NCI-H1092 (cell line): Measurements from ENCODE around the gene TTLL13.
"Not testable (repeated sequence)": the region's sequence is repeated elsewhere in the genome, so short reads cannot be mapped to it uniquely, and the experiment has no call there.

ENCODE experiments used
- DNase-seq: peaks from one replicate; lab custom pipeline; 2025; lab: John Stamatoyannopoulos, UW

Gene TTLL13

DNA sequence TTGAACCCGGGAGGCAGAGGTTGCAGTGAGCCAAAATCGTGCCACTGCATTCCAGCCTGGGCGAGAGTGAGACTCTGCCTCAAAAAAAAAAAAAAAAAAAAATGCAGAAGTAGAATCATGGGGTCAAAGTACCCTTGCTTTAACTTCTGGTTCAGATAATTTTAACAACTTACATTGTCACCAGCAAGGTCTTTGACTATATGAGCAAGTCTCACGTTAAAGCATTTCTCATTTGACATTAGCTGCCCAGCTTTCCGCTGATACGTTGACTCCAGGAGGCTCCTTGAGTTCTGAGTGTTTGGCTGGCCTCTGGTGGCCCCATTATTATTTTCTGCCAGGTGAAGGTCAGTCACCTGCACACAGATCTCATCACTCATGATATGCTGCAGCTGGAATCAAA lies 32.3 kb downstream of the TTLL13 start:
- DNase-seq = not testable (repeated sequence)

DNA sequence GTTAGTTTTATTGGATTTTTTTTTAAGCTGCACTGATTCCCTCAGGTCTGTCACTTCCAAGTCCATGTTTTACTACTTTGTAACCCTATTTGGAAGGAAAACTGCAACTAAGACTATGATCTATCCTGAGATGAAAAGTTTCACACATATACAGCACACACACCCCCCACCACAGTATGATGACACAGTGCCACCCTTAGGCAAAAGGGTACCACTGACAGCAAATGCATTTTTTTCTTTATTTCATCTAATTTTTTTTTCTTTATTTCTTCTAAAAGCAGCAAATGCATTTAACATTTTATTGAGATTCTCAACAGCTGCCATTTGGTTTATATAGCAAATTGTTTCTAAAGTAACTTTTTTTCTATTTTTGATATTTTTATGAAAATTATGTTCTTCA lies 37.3 kb downstream of the TTLL13 start:
- DNase-seq = no peak

- no peak for DNase-seq
Measured at GRCh38 chr15:90287101-90287500, 37.7 kb downstream of the TTLL13 start.

- no peak for DNase-seq
Measured at GRCh38 chr15:90287946-90288345, 38.6 kb downstream of the TTLL13 start.

GRCh38 chr15:90291679-90292356 lies 42.5 kb downstream of the TTLL13 start:
- DNase-seq = no peak

DNA sequence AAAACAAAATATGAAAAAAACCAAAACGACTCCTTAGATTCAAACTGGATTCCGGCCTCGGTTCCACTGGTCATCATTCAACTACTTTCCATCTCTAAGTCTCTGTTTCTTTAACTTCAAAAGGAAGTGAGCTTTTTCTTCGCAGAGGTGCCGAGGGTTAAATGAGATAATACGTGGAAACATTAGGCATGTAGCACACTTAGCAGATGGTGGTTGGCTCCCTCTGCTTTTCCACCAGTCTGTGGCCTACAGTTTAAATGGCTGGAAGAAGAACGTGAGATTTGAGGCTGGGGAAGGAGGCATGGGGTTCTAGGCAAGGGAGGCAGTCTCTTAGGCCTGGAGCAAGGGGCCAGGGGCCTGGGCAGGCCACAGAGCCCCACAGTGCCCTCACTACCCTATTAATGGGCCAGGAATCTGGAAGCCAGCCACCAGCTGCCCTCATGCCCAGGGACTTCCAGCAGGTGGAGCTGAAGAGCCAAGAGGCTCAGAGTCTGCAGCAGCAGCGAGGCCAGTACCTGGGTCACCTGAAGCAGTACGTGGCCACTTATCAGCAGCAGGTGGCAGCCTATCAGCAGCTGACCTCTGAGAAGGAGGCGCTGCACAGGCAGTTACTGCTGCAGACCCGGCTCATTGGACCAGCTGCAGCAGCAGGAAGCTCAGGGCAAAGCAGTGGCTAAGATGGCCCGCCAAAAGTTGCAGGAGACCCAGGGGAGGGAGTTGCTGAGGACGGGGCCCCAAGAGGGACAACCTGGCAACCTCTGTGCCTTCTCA lies 43.9 kb downstream of the TTLL13 start:
- peak; percentile 49 for DNase-seq

DNA sequence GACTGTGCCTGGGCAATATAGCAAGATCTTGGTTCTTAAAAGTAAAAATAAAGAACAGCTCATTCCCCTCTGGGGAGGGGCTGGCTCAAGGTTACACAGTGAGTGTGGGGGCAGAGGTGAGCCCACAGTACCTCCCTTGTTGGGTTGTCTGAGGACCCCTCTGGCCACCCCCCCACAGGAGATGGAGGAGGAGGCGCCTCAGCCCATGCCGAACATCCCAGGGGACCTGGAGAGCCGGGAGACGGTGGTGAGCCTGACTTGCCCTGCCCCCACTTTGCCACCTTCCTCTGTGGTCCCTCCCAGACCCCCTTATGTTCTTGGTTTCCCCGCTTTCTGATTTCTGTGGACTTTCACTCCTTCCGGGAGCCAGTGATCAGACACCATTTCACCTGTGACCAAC lies 44.8 kb downstream of the TTLL13 start:
- DNase-seq = no peak

DNA sequence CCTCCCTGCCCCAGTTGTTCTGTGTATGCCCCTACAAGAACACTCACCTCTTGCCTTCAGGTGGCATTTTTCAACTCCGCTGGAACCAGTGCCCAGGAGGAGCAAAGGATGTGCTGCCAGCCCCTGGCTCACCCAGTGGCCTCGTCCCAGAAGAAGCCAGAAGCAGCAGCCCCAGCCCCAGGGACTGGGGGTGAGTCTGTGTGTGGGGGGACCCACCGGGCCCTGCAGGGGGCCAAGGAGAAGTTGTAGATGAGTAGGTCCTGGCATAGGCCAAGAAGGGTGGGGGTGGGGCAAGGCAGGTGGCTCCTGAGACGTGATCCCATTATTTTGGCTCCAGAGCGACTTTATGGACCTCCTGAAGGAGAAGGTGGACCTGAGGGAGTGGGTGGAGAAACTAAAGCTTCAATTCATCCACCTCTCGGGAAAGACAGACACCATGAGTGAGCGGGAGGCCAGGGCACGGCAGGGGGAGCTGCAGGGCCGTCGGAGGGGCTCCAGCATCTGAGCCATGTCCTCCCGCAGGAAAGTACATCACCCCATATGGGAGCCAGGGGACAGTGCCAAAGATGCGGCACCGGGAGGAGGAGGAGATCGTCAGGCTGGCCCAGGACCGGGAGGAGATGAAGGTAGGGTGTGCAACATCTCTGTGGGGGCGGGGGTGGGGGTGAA lies 45.4 kb downstream of the TTLL13 start:
- peak; percentile 24 for DNase-seq

DNA sequence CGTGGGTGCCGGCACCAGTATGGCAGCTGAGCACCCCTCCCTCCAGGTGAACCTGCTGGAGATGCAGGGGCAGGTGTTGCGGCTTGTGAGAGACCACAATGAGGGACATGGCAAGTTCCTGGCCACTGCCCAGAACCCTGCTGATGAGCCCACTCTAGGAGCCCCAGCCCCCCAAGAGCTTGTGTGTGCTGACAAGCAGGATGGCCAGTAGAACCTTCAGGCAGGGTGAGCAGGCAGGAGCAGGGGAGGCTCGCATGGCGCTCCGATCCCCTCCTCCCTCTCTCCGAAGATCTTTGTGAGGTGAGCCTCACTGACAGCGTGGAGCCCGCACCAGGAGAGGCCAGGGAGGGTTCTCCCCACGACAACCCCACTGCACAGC lies 45.9 kb downstream of the TTLL13 start:
- peak; percentile 24 for DNase-seq

- DNase-seq = not testable (repeated sequence)
Measured at GRCh38 chr15:90296316-90296884, 47.0 kb downstream of the TTLL13 start.

GRCh38 chr15:90297021-90297420 lies 47.7 kb downstream of the TTLL13 start:
- no peak for DNase-seq

DNA sequence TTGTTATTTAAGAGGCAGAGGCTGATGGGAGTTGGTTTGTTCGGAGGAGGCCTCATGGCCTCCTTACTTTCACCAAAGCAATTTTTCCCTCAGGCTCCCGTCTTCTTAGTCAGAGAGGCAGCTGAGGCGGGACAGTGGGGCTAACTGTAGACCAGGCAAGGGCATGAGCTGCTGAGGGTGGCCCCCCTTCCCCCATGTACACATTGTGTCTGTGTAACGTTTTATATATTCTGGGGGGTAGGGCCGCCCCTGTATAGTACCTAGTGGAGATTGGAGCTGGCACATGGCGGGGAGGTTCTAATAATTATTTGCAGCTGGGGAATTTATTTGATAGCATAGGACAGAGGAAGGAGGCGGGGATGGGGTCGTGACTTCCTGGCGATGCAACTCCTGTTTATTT lies 51.2 kb downstream of the TTLL13 start:
- no peak for DNase-seq

GRCh38 chr15:90300988-90301706 lies 51.8 kb downstream of the TTLL13 start:
- no peak for DNase-seq

DNA sequence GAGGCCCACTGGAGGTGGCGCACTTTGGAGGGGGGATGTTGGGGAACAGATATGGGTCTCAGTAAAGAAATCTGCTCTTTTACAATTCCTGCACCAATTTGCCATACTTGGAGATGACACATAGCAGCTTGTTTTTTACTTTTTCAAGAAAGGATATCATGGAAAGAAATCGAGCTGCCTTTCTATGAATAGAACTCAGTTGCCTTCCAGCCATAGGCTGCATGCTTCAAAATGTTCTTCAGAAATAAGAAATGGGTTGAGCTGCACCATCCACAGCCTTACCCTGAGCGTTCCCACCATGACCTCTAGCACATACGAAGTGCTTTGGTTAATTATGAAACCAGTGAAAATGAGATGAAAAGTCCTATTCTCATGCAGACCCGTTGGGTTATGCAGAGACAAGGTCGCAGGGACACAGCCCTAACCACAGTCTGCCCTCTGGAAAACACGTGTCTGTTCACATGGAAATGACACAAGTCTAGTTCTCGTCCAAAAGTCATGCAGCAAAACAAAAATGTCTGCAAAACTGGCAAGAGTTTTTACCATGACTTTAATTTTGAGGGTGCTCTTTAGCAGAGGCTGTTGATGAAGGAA lies 52.4 kb downstream of the TTLL13 start:
- DNase-seq = no peak

- not testable (repeated sequence) for DNase-seq
Measured at GRCh38 chr15:90305355-90305754, 56.0 kb downstream of the TTLL13 start.

DNA sequence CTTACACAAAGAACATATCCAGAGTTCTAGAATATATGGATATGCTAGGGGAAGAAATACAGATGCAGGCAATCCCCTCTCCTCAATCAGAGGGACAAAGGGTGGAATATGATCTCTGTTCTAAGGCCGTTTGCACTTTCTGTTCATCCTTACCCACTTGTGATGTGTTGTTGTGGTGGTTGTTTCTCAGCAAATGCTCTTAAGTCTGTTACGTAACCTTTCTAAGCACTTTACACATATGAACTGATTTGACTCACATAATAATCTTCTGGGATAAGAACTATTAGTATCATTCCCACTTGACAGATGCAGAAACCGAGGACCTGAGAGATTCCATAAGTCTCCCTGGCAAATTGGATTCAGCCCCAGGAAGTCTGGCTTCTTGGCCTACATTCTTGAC lies 56.6 kb downstream of the TTLL13 start:
- DNase-seq = no peak

- no peak for DNase-seq
Measured at GRCh38 chr15:90306560-90306959, 57.2 kb downstream of the TTLL13 start.

GRCh38 chr15:90307661-90308060 lies 58.3 kb downstream of the TTLL13 start:
- DNase-seq = no peak

GRCh38 chr15:90309020-90309419 lies 59.7 kb downstream of the TTLL13 start:
- DNase-seq = no peak
